ENCODE measurements around the gene KCNS1.

KCNS1 gene

GRCh38 chr20:45044601-45045000 lies 56.3 kb downstream of the KCNS1 start:
- DNase-seq: no peak

- DNase-seq: peak; percentile 19 to 88
These were observed 56.8 kb downstream of the KCNS1 start for GRCh38 chr20:45044084-45044573.

GRCh38 chr20:45042978-45043377 lies 57.9 kb downstream of the KCNS1 start:
- no peak for DNase-seq
